H1 (cell line): ENCODE measurements around the gene C1orf56. TPM values are rescaled to one million over a fixed set of nuclear protein-coding genes. Genes with fewer than 3 reads are reported as not detected.

Experiments used
- CTCF ChIA-PET: fragments of 300-600 bp; sonication (Branson Sonifier 250); formaldehyde crosslinking; loops from one replicate; lab custom pipeline; 2021; ENCODE audit not compliant: partially characterized antibody; lab: Charles Lee
- POLR2A ChIA-PET: fragments of 300-600 bp; sonication (Branson Sonifier 250); formaldehyde crosslinking; loops from one replicate; lab custom pipeline; 2021; ENCODE audit warnings: inconsistent platforms; ENCODE audit not compliant: partially characterized antibody; lab: Charles Lee
- DNase-seq, 2 experiments: peaks; one replicate each; pipeline versions ENCODE4 v3.0.0 to v3.0.0-alpha.2; 2010 to 2022; ENCODE audit warnings: low spot score in 2 of 2, low read depth in 1 of 2, mixed read lengths in 1 of 2
- FAIRE-seq: peaks from 2 replicates; lab custom pipeline; 2011; peaks lifted over from hg19 to GRCh38; lab: Jason Lieb, UNC
- H2AFZ ChIP-seq: 2 replicates; pipeline ENCODE4 v1.8.1; 2012; ENCODE audit warnings: low read length, inconsistent platforms
- H2AK5ac ChIP-seq: 2 replicates; pipeline ENCODE4 v1.6.1; 2013; ENCODE audit warnings: low read depth, low read length
- H2BK120ac ChIP-seq: replicated peaks from 2 replicates; pipeline ENCODE3; 2013; ENCODE audit warnings: low read depth, low read length, inconsistent platforms
- H2BK12ac ChIP-seq: 2 replicates; pipeline ENCODE4 v1.6.1; 2013; ENCODE audit warnings: low read depth, low read length
- H2BK15ac ChIP-seq: 2 replicates; pipeline ENCODE4 v1.6.1; 2013; ENCODE audit warnings: low read length
- H2BK20ac ChIP-seq: 2 replicates; pipeline ENCODE4 v1.6.1; 2013; ENCODE audit warnings: low read length
- H2BK5ac ChIP-seq: 2 replicates; pipeline ENCODE4 v1.6.1; 2013; ENCODE audit warnings: low read depth, low read length
- H3K14ac ChIP-seq: 2 replicates; pipeline ENCODE4 v1.6.1; 2013; ENCODE audit warnings: inconsistent platforms; ENCODE audit not compliant: insufficient read length
- H3K18ac ChIP-seq: 2 replicates; pipeline ENCODE4 v1.6.1; 2013; ENCODE audit warnings: low read length; ENCODE audit errors: extremely low read depth
- H3K23ac ChIP-seq: 2 replicates; pipeline ENCODE4 v1.6.1; 2013; ENCODE audit warnings: inconsistent platforms; ENCODE audit not compliant: insufficient read length
- H3K23me2 ChIP-seq: 2 replicates; pipeline ENCODE4 v1.6.1; 2013; ENCODE audit warnings: low read depth, low read length
- H3K27ac ChIP-seq: 2 replicates; pipeline ENCODE4 v1.6.1; 2011; ENCODE audit warnings: low read depth, low read length, inconsistent platforms
- H3K27me3 ChIP-seq, 4 experiments: replicated peaks in 1 of 4; 1 replicate in 1 of 4; 2 replicates in 3 of 4; pipeline versions ENCODE4 v1.6.1 to v1.8.1; 2011 to 2013; ENCODE audit warnings: low read length in 3 of 4, mild to moderate bottlenecking in 3 of 4, inconsistent platforms in 2 of 4, mixed read lengths in 2 of 4, moderate library complexity in 1 of 4; ENCODE audit not compliant: control insufficient read depth in 3 of 4, insufficient read depth in 3 of 4; ENCODE audit errors: extremely low read depth in 1 of 4
- H3K36me3 ChIP-seq, 4 experiments: 2 replicates each; pipeline versions ENCODE4 v1.6.1 to v1.8.1; 2011 to 2013; ENCODE audit warnings: mild to moderate bottlenecking in 4 of 4, low read length in 3 of 4, moderate library complexity in 2 of 4, control low read depth in 1 of 4, inconsistent platforms in 1 of 4; ENCODE audit not compliant: insufficient read depth in 4 of 4, control insufficient read depth in 2 of 4
- H3K4ac ChIP-seq: replicated peaks from 2 replicates; pipeline ENCODE3; 2013; ENCODE audit warnings: low read length, low read depth, mixed read lengths, inconsistent platforms; ENCODE audit not compliant: insufficient read length
- H3K4me1 ChIP-seq, 4 experiments: replicated peaks in 1 of 4; 1 replicate in 1 of 4; 2 replicates in 3 of 4; pipeline versions ENCODE4 v1.6.1 to v1.8.1; 2011 to 2013; ENCODE audit warnings: low read length in 3 of 4, inconsistent platforms in 2 of 4, mixed read lengths in 1 of 4; ENCODE audit not compliant: insufficient read depth in 4 of 4, control insufficient read depth in 3 of 4
- H3K4me2 ChIP-seq, 2 experiments: 2 replicates each; pipeline versions ENCODE4 v1.6.1 to v1.8.1; 2011 to 2013; ENCODE audit warnings: low read depth in 2 of 2, low read length in 2 of 2, control low read depth in 1 of 2, inconsistent platforms in 1 of 2, mild to moderate bottlenecking in 1 of 2; ENCODE audit not compliant: insufficient read depth in 1 of 2
- H3K4me3 ChIP-seq, 4 experiments: fragments of 200-600, 300-600 bp in 1 of 4; sonication (generic), shearing (Covaris generic), sonication (Bioruptor Twin) in 1 of 4; 2 replicates each; pipeline versions ENCODE4 v1.5.1 to v1.8.1; 2011 to 2016; ENCODE audit warnings: low read length in 4 of 4, low read depth in 3 of 4, control low read depth in 2 of 4, inconsistent platforms in 2 of 4, mild to moderate bottlenecking in 2 of 4, mixed read lengths in 1 of 4, moderate library complexity in 1 of 4; ENCODE audit not compliant: insufficient read depth in 2 of 4; ENCODE audit errors: extremely low read depth in 1 of 4
- H3K56ac ChIP-seq: replicated peaks from 2 replicates; pipeline ENCODE3; 2013; ENCODE audit warnings: low read depth, mild to moderate bottlenecking, mixed read lengths, low read length, inconsistent platforms; ENCODE audit not compliant: insufficient read length
- H3K79me1 ChIP-seq: 2 replicates; pipeline ENCODE4 v1.6.1; 2013; ENCODE audit warnings: low read depth, low read length, control low read depth
- H3K79me2 ChIP-seq, 2 experiments: 2 replicates each; pipeline versions ENCODE4 v1.6.1 to v1.8.1; 2012 to 2013; ENCODE audit warnings: low read length in 2 of 2, mild to moderate bottlenecking in 2 of 2, inconsistent platforms in 1 of 2; ENCODE audit not compliant: insufficient read depth in 2 of 2, control insufficient read depth in 1 of 2
- H3K9ac ChIP-seq, 4 experiments: replicated peaks in 1 of 4; 1 replicate in 1 of 4; 2 replicates in 3 of 4; pipeline versions ENCODE4 v1.6.1 to v1.8.1; 2011 to 2013; ENCODE audit warnings: low read depth in 3 of 4, low read length in 3 of 4, control low read depth in 2 of 4, mild to moderate bottlenecking in 2 of 4, moderate library complexity in 2 of 4, inconsistent platforms in 1 of 4; ENCODE audit errors: extremely low read depth in 1 of 4
- H3K9me3 ChIP-seq, 2 experiments: 2 replicates each; pipeline versions ENCODE4 v1.6.1 to v1.8.1; 2012 to 2013; ENCODE audit warnings: mild to moderate bottlenecking in 2 of 2, moderate library complexity in 2 of 2, control low read depth in 1 of 2, inconsistent platforms in 1 of 2, low read depth in 1 of 2, low read length in 1 of 2, mixed read lengths in 1 of 2; ENCODE audit not compliant: insufficient read depth in 2 of 2
- H4K20me1 ChIP-seq, 2 experiments: replicated peaks in 1 of 2; 2 replicates each; pipeline versions ENCODE3 to v1.8.1; 2011 to 2013; ENCODE audit warnings: inconsistent platforms in 2 of 2, low read length in 2 of 2, mild to moderate bottlenecking in 1 of 2; ENCODE audit not compliant: insufficient read depth in 2 of 2, control insufficient read depth in 1 of 2
- H4K5ac ChIP-seq: 2 replicates; pipeline ENCODE4 v1.6.1; 2013; ENCODE audit warnings: low read length, low read depth, mixed read lengths, inconsistent platforms; ENCODE audit not compliant: insufficient read length
- H4K8ac ChIP-seq: 2 replicates; pipeline ENCODE4 v1.8.0; 2013; ENCODE audit warnings: mild to moderate bottlenecking, moderate library complexity, low read length, inconsistent platforms; ENCODE audit not compliant: insufficient read depth; ENCODE audit errors: extremely low read depth
- H4K91ac ChIP-seq: replicated peaks from 2 replicates; pipeline ENCODE3; 2013; ENCODE audit warnings: low read length, mixed read lengths, inconsistent platforms; ENCODE audit not compliant: insufficient read length
- BACH1 ChIP-seq: IDR thresholded peaks from 2 replicates; pipeline ENCODE4 v1.6.1; 2012; ENCODE audit warnings: low read length, improper control_type of control experiment
- CBX5 ChIP-seq: fragments of 300-800, 300-1000 bp; sonication (generic); IDR thresholded peaks from 2 replicates; pipeline ENCODE4 v1.7.1; 2016; ENCODE audit warnings: antibody characterized with exemption, low read length, low read depth
- EGR1 ChIP-seq: IDR thresholded peaks from 2 replicates; pipeline ENCODE4 v1.6.1; 2011; ENCODE audit warnings: low read depth, low read length, borderline replicate concordance
- FOSL1 ChIP-seq: IDR thresholded peaks from 2 replicates; pipeline ENCODE4 v1.6.1; 2011; ENCODE audit warnings: mild to moderate bottlenecking, low read depth, low read length, moderate library complexity; ENCODE audit not compliant: insufficient read depth
- MAFK ChIP-seq: IDR thresholded peaks from 2 replicates; pipeline ENCODE4 v1.6.1; 2012; ENCODE audit warnings: low read depth, mild to moderate bottlenecking, improper control_type of control experiment, low read length
- RXRA ChIP-seq: IDR thresholded peaks from 2 replicates; pipeline ENCODE4 v1.6.1; 2011; ENCODE audit warnings: low read depth, mild to moderate bottlenecking, low read length, moderate library complexity; ENCODE audit not compliant: insufficient read depth
- SIN3A ChIP-seq, 2 experiments: IDR thresholded peaks in 1 of 2; conservative IDR thresholded peaks in 1 of 2; 2 replicates each; pipeline ENCODE4 v1.6.1; 2011 to 2012; ENCODE audit warnings: low read length in 2 of 2, improper control_type of control experiment in 1 of 2, low read depth in 1 of 2, mild to moderate bottlenecking in 1 of 2
- SUZ12 ChIP-seq: fragments of 200-600 bp; sonication (generic); IDR thresholded peaks from 2 replicates; pipeline ENCODE4 v1.6.1; 2012; ENCODE audit warnings: mild to moderate bottlenecking, inconsistent platforms, low read length, moderate library complexity, mixed read lengths
- TBP ChIP-seq: IDR thresholded peaks from 2 replicates; pipeline ENCODE4 v1.6.1; 2011; ENCODE audit warnings: low read depth, low read length, improper control_type of control experiment
- WGBS, 2 experiments: shearing (Covaris generic) in 1 of 2; methylation state at CpG; one replicate each; pipeline versions ENCODE4 v1.1.6 to v1.1.7; 2013 to 2015; ENCODE audit warnings: low lambda C conversion rate in 2 of 2, mixed read lengths in 2 of 2, inconsistent platforms in 1 of 2, low coverage in 1 of 2, missing lambda C conversion rate in 1 of 2; ENCODE audit not compliant: insufficient replicate concordance in 2 of 2, insufficient coverage in 1 of 2, insufficient read length in 1 of 2; ENCODE audit errors: extremely low coverage in 1 of 2, missing lambda C conversion rate in 1 of 2; 5-methylcytosine and 5-hydroxymethylcytosine counted together
- polyA plus RNA-seq, 7 experiments: library from polyadenylated mRNA; depleted of rRNA in 3 of 7; stranded (reverse) in 5 of 7; unstranded in 2 of 7; fragments of >200 nt in 5 of 7; fragments of 200-250 nt in 2 of 7; gene quantifications; 1 replicate in 5 of 7; 2 replicates in 1 of 7; 4 replicates in 1 of 7; pipeline versions ENCODE4 v1.2.1 to v1.2.3, GENCODE V29; 2011 to 2013; ENCODE audit warnings: missing spikeins in 2 of 7, mixed read lengths in 2 of 7
- total RNA-seq: library from RNA; stranded (reverse); fragmentation: NEBNext Ultra II Directional; extraction: Animal tissue kit (Norgen Biotek cat#: 25700); gene quantifications from 2 replicates; pipeline ENCODE4 v1.2.1, GENCODE V29; 2021

Gene C1orf56
- total and polyA plus RNA-seq, 2 of the 8 experiments (the other 6 are each of a cell fraction or from before 2014, with no cell fraction given) = 3.0 to 3.4 TPM

- no peak overlapping the region for H2BK5ac ChIP-seq
- H4K91ac ChIP-seq = no peak overlapping the region
- H3K4me1 ChIP-seq = peaks cover 4 to 14% (median 8%) of the 10 kb centered on the region in 4 experiments; a peak in 6 of 7 replicates
- H3K23me2 ChIP-seq = peaks cover 13% of the 10 kb centered on the region; the same call in 1 of the 2 replicates
- no peak overlapping the region for H3K23ac ChIP-seq
- H3K9me3 ChIP-seq = no peaks in the 10 kb centered on the region
- H2BK120ac ChIP-seq = no peak overlapping the region
- H2AFZ ChIP-seq = no peak overlapping the region
- no peak overlapping the region for H2AK5ac ChIP-seq
- H3K79me2 ChIP-seq = peaks cover 7 to 80% of the 10 kb centered on the region in 2 experiments
- no peak overlapping the region; the same call in 1 of the 2 replicates for H3K18ac ChIP-seq
- H3K56ac ChIP-seq = no peak overlapping the region
- H3K4ac ChIP-seq = no peak overlapping the region
- FAIRE-seq = no peak
- peak overlapping the region; percentile 81 to 96 for H3K4me2 ChIP-seq
- peak overlapping the region; percentile 2; the same call in 1 of the 2 replicates for H3K27ac ChIP-seq
- peaks cover 2 to 9% (median 7%) of the 10 kb centered on the region in 4 experiments; a peak in 7 of 8 replicates for H3K36me3 ChIP-seq
- DNase-seq = no peak
- no peak overlapping the region for H4K8ac ChIP-seq
- no peak overlapping the region for H2BK12ac ChIP-seq
- H3K9ac ChIP-seq = peak overlapping the region in 3 of 4 experiments; percentile 3 to 51 (median 22); a peak in 2 of 7 replicates
- H4K5ac ChIP-seq = peak overlapping the region; percentile 7
- H2BK15ac ChIP-seq = no peak overlapping the region
- H4K20me1 ChIP-seq = peaks cover 0 to 8% of the 10 kb centered on the region in 2 experiments
- no peak overlapping the region for H2BK20ac ChIP-seq
- peak; percentile 66; the same call in 1 of the 2 replicates for TF ChIP-seq BACH1
- TF ChIP-seq SUZ12 = no peak
- TF ChIP-seq TBP = no peak
- no peak for TF ChIP-seq RXRA
- TF ChIP-seq FOSL1 = no peak
- peak; percentile 52; the same call in 1 of the 2 replicates for TF ChIP-seq MAFK
- TF ChIP-seq SIN3A (conservative IDR thresholded peaks at IDR 0.05 in 1 of 2, IDR thresholded peaks at IDR 0.05 in 1 of 2; ENCODE audit: low read depth in 1 of 2, low read length in 2 of 2) = 0 out of 4 replicates have a peak, but pooled peaks of 1 of the 2 experiments have one; percentile 19
- TF ChIP-seq EGR1 = no peak
- no peak for TF ChIP-seq CBX5
- CTCF ChIA-PET = interaction anchor here (0.6 to 7.3 kb wide), 12 partner anchors 11 to 115 kb away, joined by 3 to 95 read pairs (median 5); partner anchors contain the start of genes C1orf56, GABPB2, TMOD4 and TNFAIP8L2
- 30% methylated on average over 4 of the region's 4 CpGs; no CpG with 5 or more reads in 1 of the 2 experiments for WGBS, 2 experiments
- H3K79me1 ChIP-seq = peaks cover 7% of the 10 kb centered on the region
- no peak overlapping the region for H3K14ac ChIP-seq
- POLR2A ChIA-PET = interaction anchor here (0.9 to 9.1 kb wide), 5 partner anchors 10 to 54 kb away, joined by 3 to 107 read pairs (median 12); partner anchors contain the start of genes C1orf56, GABPB2 and MINDY1
- H3K27me3 ChIP-seq = no peaks in the 10 kb centered on the region
- H3K4me3 ChIP-seq = peak overlapping the region; percentile 80 to 97 (median 89)
These were observed 13.3 kb downstream of the C1orf56 start for GRCh38 chr1:151060657-151061421.
